ENCODE data around the gene PLD1.

GRCh38 chr3:171564748-171565480 is 245.4 kb downstream of the PLD1 start:
- TF ChIP-seq EGR1 (IDR thresholded peaks at IDR 0.05; ENCODE audit: borderline replicate concordance in 1 of 2, low read depth in 2 of 2, low read length in 2 of 2) (no peak), MXI1 (IDR thresholded peaks at IDR 0.05; ENCODE audit: low read depth, low read length) (no peak), CTCF (IDR thresholded peaks at IDR 0.05 in 2 of 3, conservative IDR thresholded peaks at IDR 0.05 in 1 of 3; ENCODE audit: control insufficient read depth in 2 of 3, extremely low read depth in 1 of 3, insufficient read depth in 1 of 3, low read depth in 3 of 3, low read length in 3 of 3) (no peak), RFX5 (IDR thresholded peaks at IDR 0.05; ENCODE audit: low read depth, low read length) (no peak), SP1 (IDR thresholded peaks at IDR 0.05; ENCODE audit: low read depth, low read length) (no peak)
- TF ChIP-seq, protein P1, sequence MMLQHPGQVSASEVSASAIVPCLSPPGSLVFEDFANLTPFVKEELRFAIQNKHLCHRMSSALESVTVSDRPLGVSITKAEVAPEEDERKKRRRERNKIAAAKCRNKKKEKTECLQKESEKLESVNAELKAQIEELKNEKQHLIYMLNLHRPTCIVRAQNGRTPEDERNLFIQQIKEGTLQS (IDR thresholded peaks at IDR 0.05; ENCODE audit: borderline replicate concordance, extremely low read depth, low read depth, low read length) = no peak

Measured in GM12878 (cell line).